UCSD-AML1 (cell line): Measurements from ENCODE around the gene NACC2.

Experiments used
- DNase-seq: peaks from one replicate; lab custom pipeline; 2025; ENCODE audit not compliant: unreplicated experiment; lab: John Stamatoyannopoulos, UW

NACC2 gene

DNA sequence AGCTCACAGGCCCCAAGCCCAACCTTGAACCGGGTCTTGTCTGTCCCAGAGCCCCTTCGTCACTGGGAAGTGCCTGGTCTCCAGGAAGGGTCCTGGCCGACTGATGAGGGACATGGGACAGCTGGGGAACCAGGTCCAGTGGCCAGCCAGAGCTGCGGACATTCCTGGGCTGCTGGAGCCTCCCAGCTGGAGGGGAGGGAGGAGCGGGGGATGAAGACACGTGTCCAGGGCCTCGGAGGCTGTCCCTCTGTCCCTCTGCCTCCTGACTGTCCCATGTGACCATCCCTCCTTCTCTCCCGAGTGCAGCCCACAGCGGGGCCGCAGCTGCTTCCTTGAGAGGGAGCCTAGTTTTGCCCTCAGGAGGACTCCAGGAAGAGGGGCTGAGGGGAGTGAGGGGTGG, 92.2 kb downstream of the NACC2 start:
- no peak for DNase-seq

- no peak for DNase-seq
Observed at GRCh38 chr9:136002215-136002614, 92.9 kb downstream of the NACC2 start.

DNA sequence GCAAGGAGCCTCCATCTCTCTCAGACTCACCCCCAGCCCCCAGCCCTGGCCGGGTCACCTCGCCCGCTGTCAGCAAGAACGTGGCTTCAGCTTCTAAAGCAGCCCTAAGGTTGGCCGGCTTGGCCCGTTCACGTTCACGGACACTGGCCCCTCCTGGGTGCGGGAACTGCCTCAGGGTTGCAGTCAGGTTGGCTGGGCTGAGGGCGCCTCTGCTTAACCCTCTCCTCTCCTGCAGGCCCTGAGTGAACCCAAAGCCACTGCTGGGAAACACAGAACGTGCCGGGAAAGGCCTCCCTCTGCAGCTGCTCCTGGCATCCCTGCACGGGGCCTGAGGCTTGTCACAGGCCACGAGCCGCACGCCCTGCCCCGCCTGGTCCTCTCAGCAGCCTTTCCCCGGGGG, 93.9 kb downstream of the NACC2 start:
- DNase-seq, result no peak

DNA sequence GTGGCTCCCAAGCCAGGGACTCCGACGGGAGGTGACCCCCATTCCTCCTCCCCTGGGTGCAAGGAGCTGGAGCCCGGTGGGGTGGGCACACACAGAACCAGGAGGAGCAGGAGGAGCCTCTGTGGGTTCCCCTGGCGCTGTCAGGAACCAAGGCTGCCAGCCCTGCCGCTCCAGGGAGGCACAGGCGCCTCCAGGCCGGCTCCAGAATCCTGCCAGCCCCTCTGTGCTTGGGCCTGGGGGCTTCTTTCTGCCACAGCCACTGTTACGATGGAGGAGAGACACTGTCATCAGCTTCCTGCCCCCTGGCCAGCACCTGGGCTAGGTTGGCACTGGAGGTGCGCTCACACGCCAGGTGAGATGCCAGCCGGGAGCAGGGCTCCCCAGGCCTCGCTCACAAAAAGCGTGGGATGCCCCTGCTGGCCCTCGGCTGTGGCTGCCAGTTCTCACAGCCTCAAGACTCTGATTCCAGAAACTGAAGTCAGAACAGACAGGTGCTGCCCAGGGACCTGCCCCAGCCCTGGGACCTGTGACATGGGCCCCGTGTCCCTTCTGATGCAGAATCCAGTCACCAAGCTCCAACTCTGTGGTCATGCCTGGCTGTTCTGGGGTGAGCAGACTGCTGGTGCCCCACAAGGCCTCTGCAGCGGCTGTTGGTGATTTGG, 96.5 kb downstream of the NACC2 start:
- no peak for DNase-seq

- DNase-seq, result no peak
Observed at GRCh38 chr9:135998016-135998380, 97.1 kb downstream of the NACC2 start.

DNA sequence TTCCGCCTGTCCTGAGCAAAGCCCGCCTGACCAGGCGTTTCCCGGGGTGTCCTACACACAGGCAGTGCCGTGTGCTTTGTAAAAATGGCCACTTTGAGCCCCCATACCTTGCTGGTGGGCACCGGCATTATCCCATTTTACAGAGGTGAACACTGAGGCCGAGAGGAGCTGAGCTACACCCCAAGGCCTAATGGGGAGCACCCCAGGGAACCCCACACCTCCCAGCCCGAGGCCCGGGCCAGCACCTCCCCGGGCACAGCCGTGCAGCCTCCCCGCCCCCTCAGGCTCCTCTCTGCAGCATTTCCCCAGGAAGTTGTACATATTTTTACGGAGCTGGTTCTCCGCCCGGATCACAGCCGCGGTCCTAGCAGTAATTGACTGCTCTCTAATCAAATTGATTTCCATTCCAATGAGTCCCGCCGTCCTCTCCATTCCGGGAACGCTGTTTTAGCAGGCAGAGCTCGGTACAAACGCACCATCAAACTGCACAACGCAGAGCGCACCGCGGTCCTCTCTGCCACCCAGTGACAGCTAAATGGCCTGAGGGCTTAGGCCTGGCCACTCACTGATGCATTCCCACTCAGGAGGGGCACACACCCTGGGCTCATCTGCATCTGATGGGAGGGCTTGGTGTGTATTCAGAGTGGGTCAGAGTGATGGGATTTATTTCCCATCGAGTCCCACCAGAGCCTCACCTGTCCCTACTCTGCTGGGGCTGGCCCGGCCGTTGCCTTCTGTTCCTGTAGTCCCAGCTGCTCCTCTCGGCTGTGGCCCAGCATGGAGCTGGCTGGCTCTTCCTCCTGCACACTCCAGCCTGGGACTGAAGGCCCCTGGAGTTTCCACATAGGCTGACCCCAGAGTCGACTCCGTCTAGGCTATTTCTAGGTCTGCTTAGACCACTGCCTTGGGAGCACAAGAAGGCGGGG, 97.7 kb downstream of the NACC2 start:
- no peak for DNase-seq

GRCh38 chr9:135995816-135996215, 99.3 kb downstream of the NACC2 start:
- no peak for DNase-seq

DNA sequence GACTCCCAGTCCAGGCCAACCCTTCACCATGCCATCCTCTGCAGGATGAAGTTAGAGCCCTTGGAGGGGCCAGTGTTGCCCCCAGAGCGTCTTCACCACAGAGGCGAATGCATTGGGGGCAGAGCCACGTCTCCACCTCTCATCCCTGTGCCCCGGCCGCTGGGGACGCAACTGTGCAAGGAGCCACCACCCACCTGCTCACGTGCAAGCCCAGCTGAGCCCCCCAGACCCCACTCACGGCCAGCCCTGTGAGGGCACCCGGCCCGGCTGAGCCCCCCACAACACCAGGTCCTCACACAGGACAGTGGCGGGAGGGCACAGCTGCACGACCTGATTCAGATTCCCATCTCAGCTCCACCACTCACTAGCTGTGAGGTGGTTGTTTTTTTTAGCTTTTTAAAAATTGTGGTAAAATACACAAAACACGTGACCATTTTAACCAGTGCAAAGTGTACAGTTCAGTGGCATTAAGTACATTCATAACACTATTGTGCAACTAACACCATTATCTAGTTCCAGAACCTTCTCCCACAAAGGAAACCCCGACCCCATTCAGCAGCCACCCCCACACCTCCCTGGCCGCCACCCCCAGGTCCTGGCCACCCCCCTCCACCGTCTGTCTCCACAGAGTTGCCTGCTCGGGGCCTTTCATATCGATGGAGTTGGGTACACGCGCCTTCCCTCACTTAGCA, 100.4 kb downstream of the NACC2 start:
- peak; percentile 64 for DNase-seq

DNA sequence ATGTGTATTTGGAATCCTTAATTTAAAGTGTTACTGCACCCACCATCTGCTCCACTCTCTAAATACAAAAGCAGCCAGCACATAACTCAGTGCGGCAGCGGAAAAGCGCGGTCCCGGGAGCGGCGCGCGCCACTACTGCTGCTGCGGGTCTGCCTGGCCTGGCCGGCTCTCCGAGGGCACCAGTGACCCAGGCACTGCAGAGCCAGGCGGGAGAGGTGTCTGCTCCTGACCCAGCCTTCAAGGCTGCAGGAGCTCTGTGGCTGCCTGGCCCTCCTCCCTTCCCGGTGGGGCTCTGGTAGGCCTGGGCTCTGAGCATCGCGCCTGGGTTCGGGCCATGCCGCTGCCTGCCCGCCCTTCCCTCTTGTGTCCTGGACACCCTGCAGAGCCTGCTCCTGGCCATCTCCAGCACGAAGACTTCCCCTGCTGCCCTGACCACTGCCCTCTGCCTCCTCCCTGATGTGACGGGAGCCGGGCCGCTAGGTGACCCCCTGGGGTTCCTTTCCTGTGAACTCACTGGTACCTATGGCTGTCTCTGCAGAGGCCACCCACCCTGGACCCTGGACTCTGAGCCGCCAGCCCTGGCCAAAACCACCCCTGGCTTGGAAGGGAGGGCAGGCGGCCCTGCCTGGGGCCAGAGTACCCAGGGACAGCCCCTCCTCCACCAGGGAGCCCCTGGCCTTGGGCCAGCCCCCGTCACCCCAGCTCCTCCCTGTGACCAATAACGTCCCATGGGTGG, 101.2 kb downstream of the NACC2 start:
- no peak for DNase-seq

- DNase-seq, result no peak
Observed at GRCh38 chr9:135993409-135993742, 101.7 kb downstream of the NACC2 start.

- DNase-seq, result peak; percentile 81
Observed at GRCh38 chr9:135992486-135993408, 102.3 kb downstream of the NACC2 start.

DNA sequence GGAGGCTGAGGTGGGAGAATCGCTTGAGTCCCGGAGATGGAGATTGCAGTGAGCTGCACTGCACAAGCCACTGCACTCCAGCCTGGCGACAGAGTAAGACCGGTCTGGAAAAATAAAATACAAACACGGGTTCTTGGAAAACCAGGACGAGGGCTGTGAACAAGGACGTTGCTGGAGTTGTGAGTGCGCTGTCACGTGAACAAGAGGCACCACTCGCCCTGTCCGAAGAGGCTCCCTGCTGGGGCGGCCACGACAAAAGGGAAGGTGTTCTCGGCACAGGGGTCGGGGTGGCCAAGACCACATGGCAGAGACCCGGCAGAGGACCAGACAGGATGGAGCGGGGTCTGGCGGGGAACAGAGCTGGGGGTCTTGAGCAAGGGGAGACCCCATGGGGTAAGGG, 103.3 kb downstream of the NACC2 start:
- no peak for DNase-seq

DNA sequence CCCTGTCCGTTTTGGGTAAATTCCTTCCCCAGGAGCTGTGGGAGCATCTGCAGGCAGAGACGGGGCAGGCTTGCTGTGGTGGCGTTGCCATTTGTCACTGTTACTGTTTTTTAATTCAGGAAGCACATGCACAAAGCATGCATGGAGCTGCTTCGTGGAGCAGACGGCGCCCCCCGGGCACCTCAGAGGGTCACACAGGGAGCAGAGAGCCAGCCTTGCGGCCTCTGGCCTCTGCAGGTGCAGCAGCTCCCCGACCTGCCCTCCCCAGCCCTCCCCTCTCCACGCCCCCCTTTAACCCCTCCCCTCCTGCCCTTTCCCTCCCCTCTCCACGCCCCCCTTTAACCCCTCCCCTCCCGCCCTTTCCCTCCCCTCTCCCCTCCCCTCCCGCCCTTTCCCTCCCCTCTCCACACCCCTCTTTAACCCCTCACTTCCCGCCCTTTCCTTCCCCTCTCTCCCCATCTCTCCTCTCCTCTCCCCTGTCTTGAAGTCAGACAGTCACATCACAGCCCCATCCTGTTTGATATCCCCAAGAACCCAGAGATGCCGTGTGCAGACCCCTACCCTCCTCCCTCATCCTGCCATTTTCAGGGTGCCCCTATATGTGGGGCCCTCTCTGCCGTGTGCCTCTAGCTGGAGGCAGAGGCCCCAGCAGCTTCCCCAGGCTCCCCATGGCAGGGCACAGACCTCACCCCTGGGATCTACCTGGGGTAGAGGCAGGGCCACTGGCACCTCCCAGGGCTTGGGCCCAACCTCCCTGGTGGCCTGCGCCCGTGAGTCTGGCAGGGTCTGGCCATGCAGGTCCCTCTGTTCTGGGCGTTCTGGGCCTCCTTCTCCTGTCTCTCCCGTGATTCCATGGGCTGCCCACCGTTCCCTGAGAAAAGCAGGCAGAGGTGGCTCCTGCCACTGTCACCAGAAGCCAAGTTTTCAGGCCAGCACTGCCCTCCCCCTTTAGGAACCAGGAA, 104.3 kb downstream of the NACC2 start:
- peak; percentile 77 for DNase-seq

- DNase-seq, result peak; percentile 35
Observed at GRCh38 chr9:135989722-135990467, 105.2 kb downstream of the NACC2 start.

DNA sequence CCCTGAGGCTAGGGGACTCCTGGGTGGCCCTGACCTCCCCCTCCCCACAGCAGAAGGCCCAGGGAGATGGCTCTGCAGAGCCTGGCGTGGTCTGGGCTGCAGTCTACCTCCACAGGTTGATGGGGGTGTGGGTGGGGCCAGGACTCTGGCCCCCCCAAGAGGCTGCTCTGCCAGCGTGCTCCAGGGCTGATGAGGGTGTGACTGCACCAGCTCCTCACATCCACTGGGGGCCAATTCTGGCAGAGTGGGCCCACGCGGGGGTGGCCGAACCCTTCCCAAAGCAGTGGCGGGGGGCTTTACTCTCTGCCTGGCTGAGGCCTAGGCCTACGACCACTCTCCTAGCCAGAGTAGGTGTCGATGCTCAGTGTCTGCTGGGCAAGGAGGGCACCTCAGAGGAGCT, 105.9 kb downstream of the NACC2 start:
- DNase-seq, result no peak

DNA sequence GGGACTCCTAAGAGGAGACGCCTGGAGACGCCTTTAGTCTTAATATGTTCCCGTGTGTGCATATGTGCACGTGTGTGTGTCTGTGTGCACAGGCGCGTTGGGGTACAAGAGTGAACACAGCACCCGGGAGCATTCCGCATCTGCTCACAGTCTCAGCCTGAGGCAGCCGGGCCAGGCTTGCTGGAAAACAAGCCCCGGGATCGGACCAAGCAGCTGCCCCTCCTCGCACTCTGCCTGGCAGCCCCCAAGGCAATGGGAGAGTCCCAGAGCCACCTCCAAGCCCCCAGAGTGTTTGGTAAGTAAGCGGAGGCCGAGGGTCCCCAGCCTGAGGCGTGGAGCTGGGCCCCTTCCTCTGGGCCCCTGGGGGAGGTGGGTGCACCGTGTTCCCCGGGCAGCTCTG, 106.6 kb downstream of the NACC2 start:
- no peak for DNase-seq

DNA sequence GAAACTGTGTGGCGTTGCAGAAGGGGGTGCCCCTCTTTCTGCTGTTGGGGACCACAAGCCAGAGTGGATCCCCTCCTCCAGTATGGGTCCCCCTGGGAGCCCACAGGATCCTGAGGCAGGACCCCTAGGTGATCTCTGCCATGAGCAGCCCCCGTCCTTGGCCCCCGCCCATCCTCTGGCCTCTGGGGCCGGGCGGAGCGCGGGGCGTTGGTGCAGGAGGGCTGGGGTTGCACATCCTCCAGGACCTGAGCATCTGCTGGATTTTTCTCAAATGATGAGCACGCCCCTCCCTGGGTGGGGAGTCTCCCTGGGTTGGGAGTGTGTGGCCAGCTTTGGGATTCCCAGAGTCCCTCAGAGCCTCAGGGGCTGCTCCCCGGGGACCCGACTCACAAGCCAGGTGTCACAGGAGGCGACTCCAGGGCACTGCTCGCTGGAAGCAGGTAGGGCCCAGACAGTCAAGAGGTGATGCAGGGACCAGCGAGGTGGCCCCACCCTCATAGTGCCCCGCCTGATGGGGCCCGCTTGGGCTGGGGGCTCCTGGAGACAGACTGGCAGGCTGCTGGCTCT, 107.2 kb downstream of the NACC2 start:
- no peak for DNase-seq

DNA sequence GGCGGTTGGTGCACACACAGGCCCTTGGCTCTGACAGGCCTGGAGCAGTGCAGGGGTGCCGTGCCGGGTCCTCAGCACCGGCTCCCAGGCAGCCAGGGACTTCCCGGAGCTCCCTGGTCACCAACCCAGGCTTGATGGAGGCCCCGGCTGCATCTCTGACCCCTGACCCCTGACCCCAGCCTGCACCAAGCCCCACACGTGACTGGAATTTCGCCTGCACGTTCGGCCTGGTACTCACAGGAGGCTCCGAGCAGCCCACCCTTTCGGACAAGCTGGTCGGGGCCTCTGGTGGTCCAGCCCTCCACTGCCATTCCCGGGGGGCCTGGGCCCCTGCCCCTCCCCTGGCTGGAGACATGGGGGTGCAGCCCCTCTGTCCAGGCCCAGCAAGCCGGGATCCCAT, 108.5 kb downstream of the NACC2 start:
- no peak for DNase-seq
